Glutamatergic neuron (in vitro differentiated cells): ENCODE data around the gene ZNF398. TPM values are rescaled to one million over a fixed set of nuclear protein-coding genes. Genes with fewer than 3 reads are reported as not detected.

ENCODE experiments used
- DNase-seq: peaks from one replicate; pipeline ENCODE4 v3.0.0; 2022
- H3K27ac Mint-ChIP-seq: one replicate; pipeline ENCODE4 v1.8.0; 2020; ENCODE audit warnings: mild to moderate bottlenecking, mixed read lengths, inconsistent platforms; ENCODE audit not compliant: unreplicated experiment
- H3K27me3 Mint-ChIP-seq: one replicate; pipeline ENCODE4 v1.8.0; 2020; ENCODE audit warnings: mild to moderate bottlenecking, moderate library complexity, mixed read lengths, inconsistent platforms; ENCODE audit not compliant: unreplicated experiment
- H3K36me3 Mint-ChIP-seq: one replicate; pipeline ENCODE4 v1.8.0; 2020; ENCODE audit warnings: mild to moderate bottlenecking, mixed read lengths, inconsistent platforms; ENCODE audit not compliant: unreplicated experiment
- H3K4me1 Mint-ChIP-seq: one replicate; pipeline ENCODE4 v1.8.0; 2020; ENCODE audit warnings: mild to moderate bottlenecking, low read depth, mixed read lengths, inconsistent platforms; ENCODE audit not compliant: unreplicated experiment
- H3K4me3 Mint-ChIP-seq: one replicate; pipeline ENCODE4 v1.8.0; 2020; ENCODE audit warnings: mild to moderate bottlenecking, mixed read lengths, inconsistent platforms; ENCODE audit not compliant: unreplicated experiment
- H3K9me3 Mint-ChIP-seq: one replicate; pipeline ENCODE4 v1.8.0; 2020; ENCODE audit warnings: mild to moderate bottlenecking, moderate library complexity, mixed read lengths, inconsistent platforms; ENCODE audit not compliant: unreplicated experiment
- total RNA-seq: library from RNA; stranded (reverse); fragmentation: NEBNext Ultra II Directional; extraction: Animal tissue kit (Norgen Biotek cat#: 25700); gene quantifications from one replicate; pipeline ENCODE4 v1.2.1, GENCODE V29; 2021; ENCODE audit not compliant: unreplicated experiment
- TF ChIP-seq, protein P1 (sequence below): fragments of 200-600 bp; sonication (generic); IDR thresholded peaks from one replicate; pipeline ENCODE4 v1.5.0; 2021; ENCODE audit not compliant: partially characterized antibody, unreplicated experiment

The ZNF398 gene
- total RNA-seq, 1 donor from 2014 or later: 13.9 TPM

DNA sequence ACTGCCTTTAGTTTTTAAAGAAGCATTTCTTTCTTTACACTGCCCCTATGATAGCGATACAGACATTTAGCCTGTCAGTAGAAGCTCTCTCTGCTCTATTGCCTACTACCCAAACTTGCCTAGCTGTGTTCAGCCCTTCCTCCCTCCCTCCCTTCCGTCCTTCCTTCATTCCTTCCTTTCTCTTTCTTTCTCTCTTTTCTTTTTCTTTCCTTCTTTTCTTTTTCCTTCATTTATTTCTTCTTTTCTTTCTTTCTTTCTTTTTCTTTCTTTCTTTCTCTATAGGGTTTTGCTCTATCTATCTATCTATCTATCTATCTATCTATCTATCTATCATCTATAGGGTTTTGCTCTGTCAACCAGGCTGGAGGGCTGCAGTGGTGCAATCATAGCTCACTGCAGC is 85.1 kb downstream of the ZNF398 start:
- Mint-ChIP-seq H3K4me3 (no peak overlapping the region), H3K4me1 (no peaks in the 10 kb centered on the region), H3K36me3 (peaks cover 10% of the 10 kb centered on the region), H3K27ac (no peak overlapping the region), H3K27me3 (peaks cover 8% of the 10 kb centered on the region), H3K9me3 (peaks cover 8% of the 10 kb centered on the region)
- TF ChIP-seq, protein P1, sequence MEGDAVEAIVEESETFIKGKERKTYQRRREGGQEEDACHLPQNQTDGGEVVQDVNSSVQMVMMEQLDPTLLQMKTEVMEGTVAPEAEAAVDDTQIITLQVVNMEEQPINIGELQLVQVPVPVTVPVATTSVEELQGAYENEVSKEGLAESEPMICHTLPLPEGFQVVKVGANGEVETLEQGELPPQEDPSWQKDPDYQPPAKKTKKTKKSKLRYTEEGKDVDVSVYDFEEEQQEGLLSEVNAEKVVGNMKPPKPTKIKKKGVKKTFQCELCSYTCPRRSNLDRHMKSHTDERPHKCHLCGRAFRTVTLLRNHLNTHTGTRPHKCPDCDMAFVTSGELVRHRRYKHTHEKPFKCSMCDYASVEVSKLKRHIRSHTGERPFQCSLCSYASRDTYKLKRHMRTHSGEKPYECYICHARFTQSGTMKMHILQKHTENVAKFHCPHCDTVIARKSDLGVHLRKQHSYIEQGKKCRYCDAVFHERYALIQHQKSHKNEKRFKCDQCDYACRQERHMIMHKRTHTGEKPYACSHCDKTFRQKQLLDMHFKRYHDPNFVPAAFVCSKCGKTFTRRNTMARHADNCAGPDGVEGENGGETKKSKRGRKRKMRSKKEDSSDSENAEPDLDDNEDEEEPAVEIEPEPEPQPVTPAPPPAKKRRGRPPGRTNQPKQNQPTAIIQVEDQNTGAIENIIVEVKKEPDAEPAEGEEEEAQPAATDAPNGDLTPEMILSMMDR: no peak
- DNase-seq: no peak

Other genes starting within 250 kb of the ZNF398 start
- gene PDIA4, start 118.9 kb upstream of the ZNF398 start, total RNA-seq: 69.0 TPM
- 17.2 TPM for gene ZNF786, start 56.7 kb upstream of the ZNF398 start, total RNA-seq
- gene ZNF425, start 21.1 kb upstream of the ZNF398 start, total RNA-seq: 6.5 TPM
- 22.9 TPM for gene ZNF282, start 48.1 kb downstream of the ZNF398 start, total RNA-seq
- 13.2 TPM for gene ZNF212, start 92.2 kb downstream of the ZNF398 start, total RNA-seq
- gene ZNF783, start 114.7 kb downstream of the ZNF398 start, total RNA-seq: 22.9 TPM